ENCODE results near the gene PLAAT2.
"Not testable (repeated sequence)": the region's sequence is repeated elsewhere in the genome, so short reads cannot be mapped to it uniquely, and the experiment has no call there.

PLAAT2 gene

GRCh38 chr11:63563201-63564055, at the start of gene PLAAT2:
Gene PLAAT2 (minus strand): TSS chr11:63563379. CDS start chr11:63563324, 55 bp downstream.
- no peak for DNase-seq

- DNase-seq: no peak
These were observed 49.0 kb upstream of the PLAAT2 start for GRCh38 chr11:63612181-63612580.

GRCh38 chr11:63611395-63611747, 48.2 kb upstream of the PLAAT2 start:
- DNase-seq: no peak

- DNase-seq: no peak
These were observed 47.6 kb upstream of the PLAAT2 start for GRCh38 chr11:63610604-63611394.

- no peak for DNase-seq
These were observed 46.9 kb upstream of the PLAAT2 start for GRCh38 chr11:63609971-63610580.

- DNase-seq: no peak
These were observed 46.4 kb upstream of the PLAAT2 start for GRCh38 chr11:63609536-63609935.

- no peak for DNase-seq
These were observed 45.5 kb upstream of the PLAAT2 start for GRCh38 chr11:63608353-63609345.

- no peak for DNase-seq
These were observed 40.0 kb upstream of the PLAAT2 start for GRCh38 chr11:63603180-63603518.

GRCh38 chr11:63602290-63603179, 39.4 kb upstream of the PLAAT2 start:
- DNase-seq: not testable (repeated sequence)

GRCh38 chr11:63599211-63600122, 36.3 kb upstream of the PLAAT2 start:
- DNase-seq: no peak

GRCh38 chr11:63598556-63598955, 35.4 kb upstream of the PLAAT2 start:
- no peak for DNase-seq

GRCh38 chr11:63595296-63595695, 32.1 kb upstream of the PLAAT2 start:
- no peak for DNase-seq

- DNase-seq: no peak
These were observed 29.8 kb upstream of the PLAAT2 start for GRCh38 chr11:63592975-63593395.

- no peak for DNase-seq
These were observed 27.0 kb upstream of the PLAAT2 start for GRCh38 chr11:63590024-63590788.

- no peak for DNase-seq
These were observed 25.8 kb upstream of the PLAAT2 start for GRCh38 chr11:63589000-63589399.

- DNase-seq: no peak
These were observed 23.4 kb upstream of the PLAAT2 start for GRCh38 chr11:63586451-63587166.

- DNase-seq: no peak
These were observed 20.1 kb upstream of the PLAAT2 start for GRCh38 chr11:63583357-63583677.

GRCh38 chr11:63581224-63581623, 18.0 kb upstream of the PLAAT2 start:
- not testable (repeated sequence) for DNase-seq

- not testable (repeated sequence) for DNase-seq
These were observed 15.7 kb upstream of the PLAAT2 start for GRCh38 chr11:63578882-63579281.
